Activated effector memory CD4-positive, alpha-beta T cell treated with anti-CD3 and anti-CD28 coated beads, Interleukin-2, amount 50 U/mL, for 16 hours (primary cell): ENCODE data around the gene ETHE1.
A peak's percentile ranks its signal among the peaks of the same experiment; 100 is the strongest.

ENCODE experiments used
- DNase-seq: peaks from one replicate; pipeline ENCODE4 v3.0.0-alpha.2; 2020

Gene ETHE1

GRCh38 chr19:43526884-43527859 lies at the start of gene ETHE1:
ETHE1 (minus strand) TSS chr19:43527201; CDS start chr19:43527177, 24 bp downstream.
- DNase-seq = peak; percentile 92

- DNase-seq = no peak
Observed at GRCh38 chr19:43575955-43576878, 49.2 kb upstream of the ETHE1 start.

- DNase-seq = peak; percentile 98
Observed at GRCh38 chr19:43575156-43575950, 48.4 kb upstream of the ETHE1 start, which contains the start of the genes PINLYP and XRCC1. PINLYP (plus strand) TSS chr19:43575801; CDS start chr19:43577192, 1,391 bp downstream. XRCC1 (minus strand) TSS chr19:43575527; CDS start chr19:43575458, 69 bp downstream.

GRCh38 chr19:43574424-43575155 lies 47.6 kb upstream of the ETHE1 start:
- DNase-seq = no peak

DNA sequence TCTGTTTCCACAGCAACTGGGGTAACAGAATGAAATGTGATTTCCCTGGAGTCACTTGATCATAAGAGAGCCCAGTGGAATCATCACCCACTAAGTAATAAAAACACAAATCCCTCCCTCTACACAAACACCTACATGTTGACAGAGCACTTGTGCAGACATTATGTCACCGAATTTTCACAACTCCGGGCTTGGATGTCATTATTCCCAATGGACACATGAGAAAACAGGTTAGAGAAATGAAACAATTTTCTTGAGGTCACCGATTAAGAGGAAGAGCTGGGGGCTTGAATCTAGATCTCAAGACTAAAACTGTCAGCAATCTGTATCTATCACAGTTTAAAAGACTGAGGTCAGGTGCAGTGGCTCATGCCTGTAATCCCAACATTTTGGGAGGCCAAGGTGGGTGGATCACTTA lies 45.2 kb upstream of the ETHE1 start:
- no peak for DNase-seq

DNA sequence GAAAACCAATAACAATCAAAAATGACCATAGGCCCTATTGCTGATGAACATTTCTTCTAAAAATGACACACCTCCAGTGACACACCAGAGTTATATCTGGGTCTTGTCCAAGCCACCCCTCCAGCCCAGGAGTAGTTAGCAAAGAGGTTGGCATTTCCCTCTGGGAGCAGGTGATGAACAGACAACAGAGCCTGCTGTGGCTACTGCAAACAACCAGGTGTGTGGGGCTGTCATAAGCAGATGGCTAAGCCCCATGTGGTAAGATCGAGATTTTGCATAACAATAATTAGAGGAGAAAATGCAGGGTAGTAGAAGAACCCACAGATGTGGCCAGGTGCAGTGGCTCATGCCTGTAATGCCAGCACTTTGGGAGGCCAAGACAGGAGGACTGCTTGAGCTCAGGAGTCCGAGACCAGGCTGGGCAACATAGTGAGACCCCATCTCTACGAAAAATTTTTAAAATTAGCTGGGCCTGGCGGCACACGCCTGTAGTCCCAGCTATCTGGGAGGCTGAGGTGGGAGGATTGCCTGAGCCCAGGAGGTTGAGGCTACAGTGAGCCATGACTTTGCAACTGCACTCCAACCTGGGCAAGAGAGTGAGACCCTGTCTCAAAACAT lies 43.3 kb upstream of the ETHE1 start:
- no peak for DNase-seq

- no peak for DNase-seq
Observed at GRCh38 chr19:43569657-43570056, 42.7 kb upstream of the ETHE1 start.

- DNase-seq = no peak
Observed at GRCh38 chr19:43564800-43565199, 37.8 kb upstream of the ETHE1 start.

DNA sequence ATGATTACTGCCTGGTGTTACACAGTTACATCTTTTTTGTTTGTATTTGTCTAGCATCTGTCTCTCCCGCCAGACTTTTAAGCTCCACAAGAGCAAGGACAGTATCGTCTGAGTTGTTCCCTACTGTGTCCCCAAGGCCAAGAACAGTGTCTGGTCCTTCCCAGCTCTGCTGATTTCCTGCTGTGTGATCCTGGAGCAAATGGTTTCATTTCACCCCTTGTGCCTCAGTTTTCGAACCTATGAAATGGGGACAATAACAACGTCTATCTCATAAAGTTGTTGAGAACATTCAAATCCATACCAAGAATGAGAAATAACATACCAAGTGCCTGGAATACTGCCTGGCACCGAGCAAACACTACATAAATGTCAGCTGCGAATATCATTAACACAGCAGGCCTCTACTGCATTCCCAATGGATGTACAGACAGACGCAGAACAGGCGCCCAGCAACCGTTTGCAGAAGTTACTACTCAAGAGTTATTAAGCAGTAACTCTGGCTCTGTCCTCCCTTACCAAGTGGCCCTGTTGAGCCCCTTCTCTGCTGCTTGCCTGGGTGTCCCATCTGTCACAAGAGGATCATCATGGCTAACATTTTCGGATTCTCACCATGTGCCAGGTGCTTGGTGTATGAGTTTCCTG lies 36.9 kb upstream of the ETHE1 start:
- DNase-seq = no peak

GRCh38 chr19:43562698-43563241 lies 35.8 kb upstream of the ETHE1 start:
- peak; percentile 87 for DNase-seq

- no peak for DNase-seq
Observed at GRCh38 chr19:43562226-43562697, 35.3 kb upstream of the ETHE1 start.

DNA sequence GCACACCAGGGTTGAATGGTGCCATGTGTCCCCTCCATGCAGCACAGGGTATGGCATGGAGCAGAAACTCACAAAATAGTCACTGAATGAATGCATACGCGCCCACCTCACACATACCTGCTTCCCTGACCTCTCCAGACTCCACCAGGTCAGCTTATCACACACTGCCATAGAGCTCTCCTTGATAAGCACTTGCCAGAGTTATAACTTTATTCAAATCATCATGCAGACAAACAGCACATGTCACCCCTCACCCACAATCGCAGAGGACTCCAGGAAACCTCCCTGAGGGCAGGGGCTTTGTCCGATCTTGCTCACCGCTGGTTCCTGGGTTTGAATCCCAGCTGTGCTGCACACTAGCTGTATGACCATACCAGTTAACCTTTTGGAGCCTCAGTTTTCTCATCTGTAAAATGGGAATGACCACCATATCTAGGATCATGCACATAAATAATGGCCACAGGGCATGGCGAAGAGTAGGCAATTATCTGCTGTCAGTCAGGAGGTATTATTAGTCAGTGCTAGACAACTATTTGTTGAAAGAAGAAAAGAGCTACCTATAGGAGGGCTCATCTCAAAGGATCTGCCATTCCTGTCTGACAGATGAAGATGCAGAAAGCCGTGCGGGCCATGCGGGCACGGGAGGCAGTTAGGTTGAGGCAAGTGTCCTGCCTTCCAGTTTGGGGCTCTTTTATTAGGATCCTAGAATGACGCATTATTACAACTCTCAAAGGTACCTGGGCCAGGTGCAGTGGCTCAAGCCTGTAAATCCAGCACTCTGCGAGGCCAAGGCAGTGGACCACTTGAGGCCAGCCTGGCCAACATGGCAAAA lies 34.4 kb upstream of the ETHE1 start:
- no peak for DNase-seq

DNA sequence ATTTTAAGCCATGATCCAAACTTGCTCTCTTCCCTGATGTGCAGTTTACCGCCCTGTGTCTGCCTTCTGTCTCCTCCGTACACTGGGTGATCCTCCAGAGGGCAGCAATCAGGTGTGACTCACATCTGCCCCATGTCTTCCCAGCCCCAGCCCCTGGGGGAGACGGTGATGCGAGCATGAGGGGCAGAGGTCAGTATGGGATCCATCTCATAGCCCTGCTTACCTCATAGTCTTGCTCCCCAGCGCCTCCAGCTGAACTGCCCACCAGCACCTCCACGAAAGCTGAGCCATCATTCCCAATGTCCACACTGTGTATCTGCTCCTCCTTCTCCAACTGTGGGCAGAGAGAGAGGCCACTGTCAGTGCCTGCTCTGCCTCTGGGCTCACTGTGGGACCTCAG lies 33.7 kb upstream of the ETHE1 start:
- no peak for DNase-seq

- DNase-seq = peak; percentile 92
Observed at GRCh38 chr19:43555185-43555770, 28.3 kb upstream of the ETHE1 start.

DNA sequence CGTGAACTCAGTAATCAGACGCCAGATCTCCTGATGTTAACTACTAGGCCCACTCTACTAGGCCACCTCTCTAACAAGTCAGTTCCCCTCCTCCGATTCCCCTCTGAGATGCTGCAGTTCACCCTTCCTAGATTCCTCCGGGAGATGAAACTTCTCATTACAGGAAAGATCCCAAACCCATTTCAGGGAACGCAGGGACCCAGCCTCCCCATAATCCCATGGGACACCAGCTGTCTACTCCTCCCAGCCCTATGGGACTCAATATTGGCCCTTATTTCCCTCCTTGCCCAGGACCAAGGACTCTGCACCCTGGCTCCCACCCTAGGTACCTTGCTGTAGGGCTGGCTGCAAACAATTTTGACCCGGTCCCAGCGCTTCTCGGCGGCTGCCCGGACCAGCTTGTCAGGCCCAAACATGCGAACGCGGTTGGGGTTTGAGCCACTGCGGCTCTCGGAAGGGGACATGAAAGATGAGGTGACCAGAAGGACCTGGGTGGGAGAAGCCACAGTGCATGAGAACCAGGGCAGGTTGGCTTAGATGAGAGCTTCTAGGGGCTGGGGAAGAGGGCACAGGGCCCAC lies 27.4 kb upstream of the ETHE1 start:
- no peak for DNase-seq

GRCh38 chr19:43553656-43554055 lies 26.7 kb upstream of the ETHE1 start:
- no peak for DNase-seq

DNA sequence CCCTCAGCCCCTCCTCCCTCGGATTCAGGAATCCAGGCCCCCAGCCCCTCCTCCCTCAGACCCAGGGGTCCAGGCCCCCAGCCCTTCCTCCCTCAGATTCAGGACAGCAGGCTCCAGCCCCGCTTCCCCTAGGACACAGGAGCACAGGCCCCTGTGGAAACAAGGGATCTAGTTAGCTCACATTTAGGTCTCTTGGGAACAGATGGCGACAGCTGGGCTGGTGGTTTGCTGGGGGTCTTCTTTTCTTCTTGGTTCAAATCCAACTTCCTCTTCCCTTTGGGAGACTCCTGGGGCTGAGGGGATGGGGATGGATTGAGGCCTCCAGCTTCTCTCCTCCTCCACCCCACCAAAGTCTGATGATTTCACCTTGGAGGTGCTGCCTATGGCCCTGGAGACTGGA lies 25.6 kb upstream of the ETHE1 start:
- DNase-seq = no peak

- no peak for DNase-seq
Observed at GRCh38 chr19:43552198-43552450, 25.1 kb upstream of the ETHE1 start.
